Testis (tissue), 2 donors: Measurements from ENCODE around the gene AGAP1.

ENCODE experiments used
- POLR2A ChIP-seq: fragments of 450-650 bp; IDR thresholded peaks from one replicate; pipeline ENCODE4 v1.6.1; 2017; ENCODE audit warnings: antibody characterized with exemption, mild to moderate bottlenecking, moderate library complexity
- TF ChIP-seq, protein P1 (sequence below), 3 experiments: fragments of 450-650 bp in 2 of 3; fragments of 200-600 bp in 1 of 3; sonication (generic) in 1 of 3; IDR thresholded peaks; one replicate each; pipeline ENCODE4 v1.5.1; 2016 to 2019; ENCODE audit warnings: antibody characterized with exemption in 3 of 3, mild to moderate bottlenecking in 2 of 3, moderate library complexity in 1 of 3

GRCh38 chr2:235535423-235536130 lies 41.7 kb downstream of the AGAP1 start:
- TF ChIP-seq, protein P1, sequence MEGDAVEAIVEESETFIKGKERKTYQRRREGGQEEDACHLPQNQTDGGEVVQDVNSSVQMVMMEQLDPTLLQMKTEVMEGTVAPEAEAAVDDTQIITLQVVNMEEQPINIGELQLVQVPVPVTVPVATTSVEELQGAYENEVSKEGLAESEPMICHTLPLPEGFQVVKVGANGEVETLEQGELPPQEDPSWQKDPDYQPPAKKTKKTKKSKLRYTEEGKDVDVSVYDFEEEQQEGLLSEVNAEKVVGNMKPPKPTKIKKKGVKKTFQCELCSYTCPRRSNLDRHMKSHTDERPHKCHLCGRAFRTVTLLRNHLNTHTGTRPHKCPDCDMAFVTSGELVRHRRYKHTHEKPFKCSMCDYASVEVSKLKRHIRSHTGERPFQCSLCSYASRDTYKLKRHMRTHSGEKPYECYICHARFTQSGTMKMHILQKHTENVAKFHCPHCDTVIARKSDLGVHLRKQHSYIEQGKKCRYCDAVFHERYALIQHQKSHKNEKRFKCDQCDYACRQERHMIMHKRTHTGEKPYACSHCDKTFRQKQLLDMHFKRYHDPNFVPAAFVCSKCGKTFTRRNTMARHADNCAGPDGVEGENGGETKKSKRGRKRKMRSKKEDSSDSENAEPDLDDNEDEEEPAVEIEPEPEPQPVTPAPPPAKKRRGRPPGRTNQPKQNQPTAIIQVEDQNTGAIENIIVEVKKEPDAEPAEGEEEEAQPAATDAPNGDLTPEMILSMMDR (IDR thresholded peaks at IDR 0.05): no peak
- no peak for TF ChIP-seq POLR2A
